TTC549 (cell line): ENCODE data around the gene COL4A3.

Source experiments
- FAIRE-seq: peaks from 2 replicates; lab custom pipeline; 2012; peaks lifted over from hg19 to GRCh38; lab: Jason Lieb, UNC

COL4A3 gene

GRCh38 chr2:227296671-227297405 lies 132.4 kb downstream of the COL4A3 start:
- no peak for FAIRE-seq

GRCh38 chr2:227301523-227301922 lies 137.1 kb downstream of the COL4A3 start:
- FAIRE-seq, result no peak

DNA sequence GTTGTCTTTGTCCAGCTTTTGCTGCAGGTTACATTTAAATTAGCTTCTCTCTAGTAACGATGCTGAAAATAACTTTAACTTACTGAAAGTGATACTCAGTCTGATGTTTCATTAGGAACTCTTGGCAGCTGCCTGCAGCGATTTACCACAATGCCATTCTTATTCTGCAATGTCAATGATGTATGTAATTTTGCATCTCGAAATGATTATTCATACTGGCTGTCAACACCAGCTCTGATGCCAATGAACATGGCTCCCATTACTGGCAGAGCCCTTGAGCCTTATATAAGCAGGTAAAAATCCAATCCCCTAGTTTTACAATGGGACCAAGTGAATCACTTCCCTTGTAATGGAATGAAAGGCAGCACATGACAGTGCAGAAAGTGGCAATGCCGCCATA lies 144.4 kb downstream of the COL4A3 start:
- no peak for FAIRE-seq

DNA sequence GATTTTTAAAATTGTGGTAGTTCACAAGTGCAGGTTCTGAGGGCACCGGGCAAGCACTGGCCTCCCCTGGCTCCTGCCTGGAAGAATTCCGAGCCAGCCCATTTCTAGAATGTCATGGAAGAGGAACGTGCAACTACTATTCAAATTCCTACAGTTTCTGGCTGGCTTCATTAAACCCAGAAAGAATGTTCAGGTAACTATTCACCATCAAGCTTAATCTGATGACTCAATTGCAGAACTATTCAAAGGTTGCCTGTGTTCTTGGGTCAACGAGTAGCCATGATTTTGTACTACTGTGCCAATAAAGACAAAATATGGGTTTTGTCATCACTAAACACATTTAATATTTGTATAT lies 146.3 kb downstream of the COL4A3 start:
- no peak for FAIRE-seq

DNA sequence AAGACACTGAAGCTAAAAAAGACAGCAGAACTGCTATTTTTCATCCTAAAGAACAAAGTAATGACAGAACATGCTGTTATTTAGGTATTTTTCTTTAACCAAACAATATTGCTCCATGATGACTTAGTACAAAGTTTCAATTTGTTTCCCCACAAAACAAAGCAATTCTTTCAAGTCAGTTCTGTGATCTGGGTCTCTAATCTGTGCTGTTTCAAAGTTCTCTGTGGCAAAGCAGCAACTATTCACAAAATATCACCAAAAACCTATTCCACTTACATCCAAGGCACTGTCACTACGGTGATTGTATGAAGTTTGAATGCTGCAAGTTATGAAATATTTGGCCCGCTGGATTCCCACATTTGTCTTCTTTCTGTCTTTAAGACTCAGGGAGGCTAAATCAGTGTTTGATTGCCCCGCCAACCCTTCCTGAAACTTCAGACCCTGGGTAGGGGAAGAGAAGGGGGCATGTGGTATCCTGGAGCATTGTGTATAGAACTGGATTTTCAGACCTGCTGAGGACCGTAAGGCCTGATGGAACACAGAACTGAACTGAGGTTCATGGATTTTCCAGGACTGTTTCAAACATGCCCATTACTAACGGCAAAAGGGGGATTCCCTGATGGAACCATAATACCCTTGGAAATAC lies 147.6 kb downstream of the COL4A3 start:
- no peak for FAIRE-seq

DNA sequence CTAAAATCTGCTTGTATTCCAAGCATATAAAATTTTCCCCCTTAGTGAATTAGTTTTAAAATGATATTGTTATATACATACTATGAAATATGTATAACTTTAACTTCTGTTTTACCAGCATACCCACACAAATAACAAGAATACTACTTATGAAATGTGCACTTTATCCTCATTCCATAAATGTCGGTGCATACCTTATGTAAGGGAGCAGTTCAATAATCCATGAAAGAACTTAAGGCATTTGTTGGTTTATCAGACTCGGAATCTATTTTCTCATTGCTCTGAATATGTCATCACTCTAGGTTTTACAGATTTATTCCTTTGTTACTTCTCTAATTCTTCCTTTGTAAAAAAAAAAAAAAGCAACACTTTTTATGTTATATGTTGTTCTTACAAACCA lies 148.2 kb downstream of the COL4A3 start:
- FAIRE-seq, result no peak

DNA sequence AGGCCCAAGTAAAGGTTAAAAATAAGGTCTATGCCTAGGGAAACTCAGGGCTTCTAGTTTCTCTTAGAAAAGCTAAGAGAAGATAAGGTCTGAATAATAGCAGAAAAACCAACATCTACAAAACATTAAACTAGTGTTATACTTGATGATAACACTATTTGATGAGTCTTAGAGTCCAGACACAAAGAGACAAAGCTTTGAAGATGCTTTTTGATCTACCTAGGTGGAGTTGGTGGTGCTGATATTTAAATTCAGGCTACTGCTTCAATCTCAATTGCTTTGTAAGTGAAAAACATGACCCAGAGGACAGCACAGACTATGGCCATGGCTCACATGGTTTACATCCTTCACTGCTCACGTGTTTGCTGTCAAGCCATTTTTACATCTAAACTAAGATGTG lies 148.9 kb downstream of the COL4A3 start:
- no peak for FAIRE-seq

DNA sequence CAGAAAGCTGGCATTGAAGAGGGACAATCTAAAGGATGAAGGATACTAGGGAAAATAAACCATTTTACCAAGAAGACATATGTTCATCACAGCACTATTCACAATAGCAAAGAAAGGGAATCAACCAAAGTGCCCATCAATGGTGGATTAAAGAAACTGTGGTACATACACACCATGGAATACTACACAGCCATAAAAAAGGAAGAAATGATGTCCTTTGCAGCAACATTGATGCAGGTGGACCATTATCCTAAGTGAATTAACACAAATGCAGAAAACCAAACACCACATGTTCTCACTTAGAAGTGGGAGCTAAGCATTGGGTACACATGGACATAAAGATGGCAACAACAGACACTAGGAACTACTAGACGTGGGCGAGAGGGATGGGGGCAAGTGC lies 153.4 kb downstream of the COL4A3 start:
- FAIRE-seq, result no peak

DNA sequence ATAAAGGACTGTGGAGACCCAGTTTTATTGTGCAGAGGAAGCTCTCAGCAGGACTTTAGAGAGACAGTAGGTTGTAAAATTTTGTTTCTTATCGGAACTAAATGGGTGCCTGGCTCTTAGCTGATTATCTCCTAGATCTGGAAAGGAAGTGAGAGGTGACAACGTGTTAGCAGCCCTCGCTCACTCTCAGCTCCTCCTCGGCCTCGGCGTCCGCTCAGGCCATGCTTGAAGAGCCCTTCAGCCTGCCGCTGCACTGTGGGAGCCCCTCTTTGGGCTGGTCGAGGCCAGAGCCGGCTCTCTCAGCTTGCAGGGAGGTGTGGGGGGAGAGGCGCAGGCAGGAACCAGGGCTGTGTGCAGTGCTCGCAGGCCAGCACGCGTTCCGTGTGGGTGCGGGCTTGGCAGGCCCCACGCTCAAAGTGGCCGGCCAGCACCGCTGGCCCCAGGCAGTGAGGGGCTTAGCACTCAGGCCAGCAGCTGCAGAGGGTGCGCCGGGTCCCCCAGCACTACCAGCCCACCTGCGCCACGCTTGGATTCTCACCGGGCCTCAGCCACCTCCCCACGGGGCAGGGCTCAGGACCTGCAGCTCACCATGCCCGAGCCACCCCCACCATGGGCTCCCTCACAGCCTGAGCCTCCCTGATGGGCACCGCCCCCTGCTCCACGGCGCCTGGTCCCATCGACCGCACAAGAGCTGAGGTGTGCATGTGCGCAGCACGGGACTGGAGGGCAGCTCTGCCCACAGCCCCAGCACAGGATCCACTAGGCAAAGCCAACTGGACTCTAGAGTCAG lies 156.1 kb downstream of the COL4A3 start:
- no peak for FAIRE-seq

DNA sequence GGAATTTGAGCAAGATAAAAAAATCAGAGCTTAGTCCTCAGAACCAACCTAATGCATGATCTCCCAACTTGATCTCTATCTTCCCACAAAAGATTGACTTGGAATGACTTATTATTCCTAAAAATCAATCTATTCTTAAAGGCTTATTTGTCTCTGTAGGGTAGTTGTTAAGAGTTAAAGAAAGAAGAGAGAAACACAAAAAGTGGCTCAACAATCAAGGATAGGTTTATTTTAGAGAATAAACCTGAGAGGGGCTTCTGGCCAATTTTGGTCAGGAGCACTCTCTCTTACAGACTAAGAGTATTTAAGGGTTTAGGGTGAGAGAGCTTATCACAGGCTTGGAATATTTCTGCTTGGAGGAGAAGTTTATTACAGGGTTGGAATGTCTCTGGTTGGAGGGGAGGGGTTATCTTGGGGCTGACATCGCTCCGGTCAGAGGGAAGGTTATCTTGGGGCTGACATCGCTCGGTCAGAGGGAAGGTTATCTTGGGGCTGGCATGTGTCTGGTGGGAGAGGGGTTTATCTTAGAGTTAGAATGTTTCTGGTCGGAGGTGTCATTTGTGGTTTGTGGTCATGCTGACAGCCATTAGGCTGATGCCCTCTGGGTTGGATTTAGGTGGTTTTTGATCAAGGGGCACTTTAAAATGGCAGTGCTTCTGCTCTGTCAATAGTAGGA lies 158.2 kb downstream of the COL4A3 start:
- FAIRE-seq, result no peak

DNA sequence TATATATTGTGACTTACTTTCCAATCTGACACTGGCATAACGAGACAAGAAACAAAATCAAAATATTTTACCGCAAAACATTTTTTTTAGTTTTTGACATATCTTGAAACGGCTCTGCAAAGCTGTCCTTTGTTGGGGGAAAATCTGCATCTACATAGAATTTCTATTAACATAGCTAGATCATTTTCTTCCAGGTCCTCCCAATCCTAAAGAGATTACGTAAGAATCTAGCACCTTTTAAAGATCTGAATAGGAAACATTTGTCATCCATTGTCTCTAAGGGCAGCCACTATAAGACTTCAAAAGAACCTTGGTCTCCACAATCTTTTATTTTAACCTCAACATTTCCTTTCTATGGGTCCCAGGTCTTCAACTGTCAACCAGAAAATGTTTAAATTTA lies 159.4 kb downstream of the COL4A3 start:
- FAIRE-seq, result no peak

- no peak for FAIRE-seq
These were observed 160.2 kb downstream of the COL4A3 start for GRCh38 chr2:227324642-227324994.

- FAIRE-seq, result peak; percentile 58
These were observed 160.8 kb downstream of the COL4A3 start, which contains the start of gene MFF for GRCh38 chr2:227324995-227325838. TSS of gene MFF (plus strand) at chr2:227325251. CDS start at chr2:227330666, 5,415 bp downstream.

- FAIRE-seq, result no peak
These were observed 161.4 kb downstream of the COL4A3 start for GRCh38 chr2:227325839-227326195.

DNA sequence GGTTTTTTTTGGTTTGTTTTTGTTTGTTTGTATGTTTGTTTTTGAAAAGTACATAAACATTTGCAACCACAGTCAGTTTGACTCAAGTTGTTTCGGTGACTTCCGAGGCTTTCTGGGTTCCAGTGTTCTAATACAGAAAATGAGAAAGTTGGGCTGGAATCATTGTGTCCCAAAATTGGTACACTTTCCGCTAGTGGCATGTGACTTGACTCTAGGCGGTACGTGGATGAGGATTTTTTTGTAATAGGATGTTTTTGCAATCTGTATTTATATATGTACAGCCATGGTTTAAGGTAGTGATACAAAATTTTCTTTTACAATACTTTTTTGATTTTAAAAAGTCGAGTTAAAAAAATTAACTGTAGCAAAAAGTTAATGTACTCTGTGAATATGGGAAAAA lies 162.4 kb downstream of the COL4A3 start:
- no peak for FAIRE-seq

GRCh38 chr2:227335713-227336112 lies 171.3 kb downstream of the COL4A3 start:
- FAIRE-seq, result no peak

DNA sequence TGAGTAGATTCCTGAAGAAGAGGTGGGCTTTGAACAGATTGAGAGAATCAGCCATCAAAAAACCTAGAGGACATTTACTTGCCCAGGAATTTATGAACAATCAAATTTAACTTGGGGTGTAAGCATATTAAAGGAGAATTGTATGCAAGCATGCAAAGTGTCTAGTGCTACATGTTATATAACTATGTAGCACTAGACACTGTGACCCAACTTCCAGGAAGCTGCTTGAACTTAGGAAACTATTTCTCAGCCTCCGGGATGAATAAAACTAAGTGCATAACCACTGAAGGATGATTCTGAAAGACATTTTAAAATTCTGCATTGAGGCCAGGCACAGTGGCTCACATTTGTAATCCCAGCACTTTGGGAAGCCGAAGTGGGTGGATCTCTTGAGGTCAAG lies 173.0 kb downstream of the COL4A3 start:
- FAIRE-seq, result no peak

- FAIRE-seq, result no peak
These were observed 174.7 kb downstream of the COL4A3 start for GRCh38 chr2:227339098-227339599.

DNA sequence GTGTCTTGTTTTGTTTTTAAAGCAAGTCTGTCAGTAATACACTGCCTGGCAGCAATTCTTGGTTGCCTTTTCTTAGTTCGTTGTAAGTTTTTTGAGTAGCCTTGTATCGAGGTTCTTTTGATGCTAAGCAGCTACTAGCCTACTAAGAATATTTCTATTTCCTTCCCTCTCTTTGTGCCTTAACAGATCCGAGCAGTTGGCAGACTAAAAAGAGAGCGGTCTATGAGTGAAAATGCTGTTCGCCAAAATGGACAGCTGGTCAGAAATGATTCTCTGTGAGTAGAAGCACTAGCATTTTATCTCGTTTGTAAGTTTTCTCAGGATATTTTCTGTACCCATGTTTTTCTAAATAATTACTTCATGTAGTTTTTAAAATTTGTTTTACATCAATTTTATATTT lies 175.7 kb downstream of the COL4A3 start:
- no peak for FAIRE-seq

DNA sequence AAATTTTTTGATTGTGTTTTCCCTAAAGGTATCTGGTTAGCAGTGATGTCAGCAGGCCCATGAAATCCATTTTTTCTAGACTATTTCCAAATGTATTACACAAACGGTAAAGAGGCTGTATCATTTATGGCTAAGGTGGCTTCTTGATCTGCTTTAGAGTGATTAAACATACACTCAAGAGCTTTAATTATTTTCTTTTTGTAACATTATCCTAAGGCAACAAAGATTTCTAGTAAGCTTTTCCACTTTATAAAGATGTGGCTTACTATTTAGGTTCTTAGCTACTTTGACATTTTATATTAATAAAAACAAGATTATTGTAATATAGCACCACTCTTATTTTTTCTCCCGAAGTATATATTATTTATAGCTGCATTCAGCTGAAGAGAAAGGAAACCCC lies 177.1 kb downstream of the COL4A3 start:
- no peak for FAIRE-seq

- FAIRE-seq, result no peak
These were observed 179.8 kb downstream of the COL4A3 start for GRCh38 chr2:227344231-227344630.

DNA sequence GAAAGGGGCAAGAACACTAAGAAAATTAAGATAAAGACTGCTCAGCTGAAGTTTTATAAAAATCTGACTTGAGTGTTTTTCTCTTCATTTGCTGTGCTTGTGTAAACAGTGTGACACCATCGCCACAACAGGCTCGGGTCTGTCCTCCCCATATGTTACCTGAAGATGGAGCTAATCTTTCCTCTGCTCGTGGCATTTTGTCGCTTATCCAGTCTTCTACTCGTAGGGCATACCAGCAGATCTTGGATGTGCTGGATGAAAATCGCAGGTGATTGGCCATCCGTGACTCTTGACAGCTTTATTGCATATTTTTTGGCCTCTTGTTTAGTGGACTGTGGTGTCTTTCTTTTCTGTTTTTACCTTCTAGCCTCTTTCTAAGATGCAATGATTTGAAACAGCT lies 182.7 kb downstream of the COL4A3 start:
- no peak for FAIRE-seq
